ENCODE measurements around the gene SCN4B. TPM values are rescaled to one million over a fixed set of nuclear protein-coding genes. Genes with fewer than 3 reads are reported as not detected.

Gene SCN4B
- total and polyA plus RNA-seq, 2 donors (not counting 3 experiments of a cell fraction or from before 2014, with no cell fraction given) = 0.06 to 0.13 TPM

GRCh38 chr11:118169300-118170140 is 16.9 kb upstream of the SCN4B start:
- H4K20me1 ChIP-seq (replicated peaks; ENCODE audit: control insufficient read depth, extremely low read depth, insufficient read depth, low read length) = no peaks in the 10 kb centered on the region
- H3K4me3 ChIP-seq (replicated peaks in 1 of 3; ENCODE audit: insufficient read depth in 1 of 3, low read depth in 1 of 3, low read length in 3 of 3) = no peak overlapping the region
- H3K9me3 ChIP-seq (replicated peaks; ENCODE audit: control insufficient read depth, insufficient read depth, low read length) = no peaks in the 10 kb centered on the region
- FAIRE-seq (no peak), DNase-seq (ENCODE audit: low read depth, low spot score) (no peak)
- dilution Hi-C loops (cut with MboI; ENCODE audit: extremely low pct_ligation_motif_present, low sequenced_read_pairs) (no loop called here), intact Hi-C loops (cut with micrococcal nuclease) (no loop called here)
- H3K27me3 ChIP-seq (ENCODE audit: control insufficient read depth in 2 of 2, insufficient read depth in 2 of 2, low read length in 2 of 2) = peaks cover 4 to 15% of the 10 kb centered on the region in 2 experiments
- BruUV-seq (replicated peaks) = no TSS peak
- POLR2A ChIA-PET = no interaction called here
- CTCF ChIA-PET = interaction anchor here (0.7 to 4.7 kb wide), 7 partner anchors 10 to 361 kb away, joined by 3 to 112 read pairs (median 14); no protein-coding TSS in a partner anchor
- no peaks in the 10 kb centered on the region for H3K4me1 ChIP-seq (ENCODE audit: control insufficient read depth, extremely low read depth, insufficient read depth, low read length)
- H2AFZ ChIP-seq (ENCODE audit: low read depth, low read length) = no peak overlapping the region
- H3K9ac ChIP-seq (replicated peaks; ENCODE audit: extremely low read depth, insufficient read depth, low read length) = no peak overlapping the region
- no peak for TF ChIP-seq MYC (IDR thresholded peaks at IDR 0.05; ENCODE audit: low read depth, low read length)
- no peak for TF ChIP-seq MAX (IDR thresholded peaks at IDR 0.05; ENCODE audit: insufficient read depth, insufficient read length)
- no peak for TF ChIP-seq POLR2AphosphoS5 (IDR thresholded peaks at IDR 0.05; ENCODE audit: insufficient read depth, low read depth, low read length)
- no peak for TF ChIP-seq GATA2 (IDR thresholded peaks at IDR 0.05; ENCODE audit: insufficient read depth, insufficient read length, low read depth, low read length)
- no peak for TF ChIP-seq EZH2 (IDR thresholded peaks at IDR 0.05; ENCODE audit: borderline replicate concordance, low read depth, low read length, severe bottlenecking)
- no peak for TF ChIP-seq POLR2A (IDR thresholded peaks at IDR 0.05; ENCODE audit: low read depth, low read length)
- TF ChIP-seq CTCF (IDR thresholded peaks at IDR 0.05; ENCODE audit: extremely low read depth in 1 of 2, insufficient read depth in 1 of 2, low read depth in 1 of 2, low read length in 2 of 2) = no peak
- no peak for TF ChIP-seq JUN (IDR thresholded peaks at IDR 0.05; ENCODE audit: borderline replicate concordance, insufficient read depth, insufficient read length, low read depth)
- no peak for TF ChIP-seq FOS (IDR thresholded peaks at IDR 0.05; ENCODE audit: borderline replicate concordance, insufficient read depth, low read length)
- H3K36me3 ChIP-seq (ENCODE audit: control insufficient read depth in 2 of 2, extremely low read depth in 1 of 2, insufficient read depth in 2 of 2, low read length in 2 of 2) = no peaks in the 10 kb centered on the region
- H3K4me2 ChIP-seq (ENCODE audit: insufficient read depth, low read length) = no peak overlapping the region
- H3K79me2 ChIP-seq (ENCODE audit: control insufficient read depth, insufficient read depth, low read length) = no peaks in the 10 kb centered on the region
- no peaks in the 10 kb centered on the region for H3K9me1 ChIP-seq (replicated peaks; ENCODE audit: control insufficient read depth, extremely low read depth, insufficient read depth, low read length)
- H3K27ac ChIP-seq (ENCODE audit: insufficient read depth, low read depth, low read length) = no peak overlapping the region
